ENCODE measurements around the gene DHODH.
"Not testable (repeated sequence)": the region's sequence is repeated elsewhere in the genome, so short reads cannot be mapped to it uniquely, and the experiment has no call there.

DHODH gene

DNA sequence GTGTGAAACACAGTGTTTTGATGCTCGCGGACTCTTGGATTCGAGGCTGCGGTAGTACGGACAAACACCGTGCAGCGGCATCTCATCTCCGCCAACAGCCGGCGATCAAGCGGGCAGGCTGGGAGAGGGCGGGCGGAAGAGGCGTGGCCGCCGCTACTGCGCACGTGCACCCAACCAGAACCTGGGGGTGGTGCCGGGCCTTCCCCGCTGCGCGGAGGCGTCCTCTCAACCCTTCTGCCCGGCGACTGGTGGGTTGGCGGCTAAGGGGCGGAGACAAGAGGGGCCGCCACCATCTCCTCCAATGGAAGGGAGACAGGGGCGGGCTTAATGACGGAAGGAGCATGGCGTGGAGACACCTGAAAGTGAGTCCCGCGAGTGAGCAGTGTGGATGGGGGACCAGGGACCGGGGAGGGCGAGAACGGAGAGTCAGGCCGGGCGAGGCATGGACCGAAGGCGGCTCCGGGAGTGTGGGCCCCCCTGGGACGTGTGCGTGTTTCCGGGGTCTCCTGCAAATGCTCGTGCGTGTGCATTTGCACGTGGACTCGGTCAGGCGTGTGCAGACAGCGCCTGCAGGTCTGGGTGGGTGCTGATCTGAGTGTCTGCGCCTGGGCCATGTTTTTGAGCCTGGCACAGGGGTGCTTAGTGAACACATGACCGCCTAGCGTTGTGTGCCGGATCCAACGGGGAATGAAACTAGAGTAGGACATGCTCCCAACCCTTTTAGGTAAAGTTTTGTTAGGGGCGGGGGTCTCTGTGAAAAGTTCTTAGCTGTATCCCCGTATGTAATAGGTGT lies at the start of gene DHODH:
Gene DHODH, plus strand, starts transcription at position 321 of the 793 bp plus-strand sequence. Its CDS starts 21 bp downstream, at position 342.
- DNase-seq = peak; percentile 99

DNA sequence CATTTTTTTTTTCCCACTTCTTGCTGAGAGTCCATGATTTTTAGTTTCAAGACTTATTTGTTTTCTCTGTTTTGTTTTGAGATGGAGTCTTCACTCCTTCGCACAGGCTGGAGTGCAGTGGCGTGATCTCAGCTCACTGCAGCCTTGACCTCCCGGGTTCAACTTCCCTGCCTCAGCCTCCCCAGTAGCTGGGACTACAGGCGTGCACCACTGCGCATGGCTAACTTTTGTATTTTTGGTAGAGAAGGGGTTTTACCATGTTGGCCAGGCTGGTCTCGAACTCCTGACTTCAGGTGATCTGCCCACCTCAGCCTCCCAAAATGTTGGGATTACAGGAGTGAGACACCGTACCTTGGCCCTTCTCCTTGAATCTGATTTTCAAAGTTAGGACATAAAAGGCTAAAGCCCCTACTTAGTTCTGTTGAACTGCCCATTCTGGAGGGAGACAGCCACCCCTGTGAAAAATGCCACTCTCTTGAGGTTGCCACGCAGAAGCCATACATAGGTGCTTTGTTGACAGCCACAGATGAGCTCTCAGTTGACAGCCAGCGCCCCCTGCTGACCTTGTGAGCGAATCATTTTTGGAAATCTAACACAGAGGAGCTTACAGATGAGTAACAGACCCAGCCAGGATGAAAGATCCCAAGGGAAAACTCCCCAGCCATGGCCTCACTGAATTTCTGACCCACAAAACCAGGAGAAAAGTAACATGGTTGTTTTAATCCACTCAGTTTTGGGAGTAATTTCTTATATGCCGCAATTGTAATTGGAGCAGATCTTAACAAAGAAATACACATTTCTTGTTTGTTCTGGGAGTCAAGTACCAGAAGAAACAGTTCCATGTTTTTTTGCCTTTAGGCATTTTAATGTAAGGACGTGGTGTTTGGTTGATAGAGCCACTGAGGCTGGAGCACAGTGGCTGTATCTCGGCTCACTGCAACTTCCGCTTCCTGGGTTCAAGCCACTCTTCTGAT lies 47.2 kb upstream of the DHODH start:
- peak; percentile 90 for DNase-seq

DNA sequence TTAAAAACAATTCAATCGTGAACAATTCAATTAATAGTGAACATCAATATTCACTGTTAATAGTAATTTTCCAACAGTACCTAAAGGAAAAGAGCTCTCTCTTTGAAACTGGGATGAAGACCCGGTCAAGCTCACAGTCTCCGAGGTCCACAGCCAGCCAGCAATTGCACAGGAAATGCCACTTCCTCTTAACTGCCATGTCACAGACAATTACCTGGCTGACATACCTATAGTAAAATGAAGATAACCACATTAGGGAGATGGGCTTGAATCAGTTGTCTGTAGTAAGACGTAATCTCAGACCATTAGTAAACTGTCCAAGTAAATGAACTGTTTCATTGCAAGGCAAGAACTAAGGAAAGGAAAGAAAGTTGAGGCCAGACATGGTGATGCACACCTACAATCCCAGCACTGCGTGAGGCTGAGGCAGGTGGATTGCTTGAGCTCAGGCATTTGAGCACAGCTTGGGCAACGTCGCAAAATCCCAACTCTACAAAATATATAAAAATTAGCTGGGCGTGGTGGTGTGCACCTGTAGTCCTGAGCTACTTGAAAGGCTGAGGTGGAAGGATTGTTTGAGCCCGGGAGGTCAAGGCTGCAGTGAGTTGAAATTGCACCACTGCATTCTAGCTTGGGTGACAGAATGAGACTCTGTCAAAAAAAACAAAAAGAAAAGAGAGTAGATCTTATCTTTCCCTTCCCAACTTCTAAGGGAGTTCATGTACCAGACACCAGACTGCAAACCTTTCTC lies 45.2 kb upstream of the DHODH start:
- DNase-seq = no peak

DNA sequence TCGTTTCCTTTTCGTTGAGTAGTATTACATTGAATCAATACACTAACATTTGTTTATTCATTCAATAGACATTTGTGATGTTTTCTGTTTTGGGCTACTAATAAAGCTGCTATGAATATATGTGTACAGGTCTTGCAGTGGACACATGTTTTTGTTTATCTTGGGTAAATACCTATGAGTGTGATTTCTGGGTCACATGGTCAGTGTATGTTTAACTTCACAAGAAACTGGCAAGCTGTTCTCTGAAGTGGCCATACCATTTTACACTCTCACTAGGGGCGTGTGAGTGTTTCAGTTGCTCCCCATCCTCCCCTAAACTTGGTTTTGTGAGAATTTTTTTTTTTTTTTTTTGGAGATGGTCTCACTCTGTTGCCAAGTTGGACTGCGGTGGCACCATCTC lies 43.3 kb upstream of the DHODH start:
- DNase-seq = no peak

DNA sequence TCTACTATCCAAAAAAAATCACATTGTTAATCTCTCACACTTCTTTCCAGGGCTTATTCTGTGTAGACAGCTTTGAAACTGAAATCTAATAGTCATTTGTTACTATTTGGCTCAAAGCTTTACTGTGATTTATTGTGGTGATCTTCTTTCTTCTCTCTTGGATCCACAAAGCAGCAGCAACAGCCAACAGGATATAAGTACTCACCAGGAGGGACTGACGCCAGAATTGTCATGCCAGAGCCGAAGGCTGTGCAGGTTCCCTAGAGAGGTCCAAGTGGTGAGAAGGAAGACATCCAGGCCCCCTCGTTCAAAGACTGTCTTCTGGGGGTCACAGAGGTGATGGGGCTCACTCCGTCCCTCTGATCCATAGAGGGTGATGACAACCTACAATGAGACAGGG lies 41.6 kb upstream of the DHODH start:
- no peak for DNase-seq

DNA sequence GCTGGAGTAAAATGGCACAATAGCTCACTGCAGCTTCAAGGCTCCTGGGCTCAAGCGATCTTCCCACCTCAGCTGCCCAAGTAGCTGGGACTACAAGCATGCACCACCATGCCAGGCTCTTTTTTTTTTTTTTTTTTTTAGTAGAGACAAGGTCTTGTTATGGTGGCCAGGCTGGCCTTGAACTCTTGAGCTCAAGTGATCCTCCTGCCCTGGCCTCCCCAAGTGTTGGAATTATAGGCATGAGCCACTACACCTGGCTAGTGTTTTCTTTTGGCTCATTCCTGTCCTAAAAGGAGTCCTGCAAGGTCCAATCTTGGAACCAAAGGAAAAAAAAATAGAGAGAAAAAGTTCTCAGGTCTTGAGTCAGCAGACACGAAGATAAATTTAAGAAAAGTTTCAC lies 39.2 kb upstream of the DHODH start:
- DNase-seq = no peak

DNA sequence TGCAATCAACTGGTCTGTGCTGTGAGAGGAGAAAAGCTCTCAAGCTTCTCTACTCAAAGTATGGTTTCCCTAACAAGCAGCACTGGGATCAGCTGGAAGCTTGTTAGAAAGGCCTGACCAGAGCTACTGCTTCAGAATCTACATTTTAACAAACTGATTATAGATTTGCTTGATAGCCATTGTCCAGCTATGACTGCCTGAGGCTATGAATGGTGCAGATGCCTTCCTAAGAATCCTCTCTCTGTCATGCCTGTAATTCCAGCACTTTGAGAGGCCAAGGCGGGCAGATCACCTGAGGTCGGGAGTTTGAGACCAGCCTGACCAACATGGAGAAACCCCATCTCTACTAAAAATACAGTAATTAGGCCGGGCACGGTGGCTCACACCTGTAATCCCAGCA lies 37.0 kb upstream of the DHODH start:
- DNase-seq = no peak

DNA sequence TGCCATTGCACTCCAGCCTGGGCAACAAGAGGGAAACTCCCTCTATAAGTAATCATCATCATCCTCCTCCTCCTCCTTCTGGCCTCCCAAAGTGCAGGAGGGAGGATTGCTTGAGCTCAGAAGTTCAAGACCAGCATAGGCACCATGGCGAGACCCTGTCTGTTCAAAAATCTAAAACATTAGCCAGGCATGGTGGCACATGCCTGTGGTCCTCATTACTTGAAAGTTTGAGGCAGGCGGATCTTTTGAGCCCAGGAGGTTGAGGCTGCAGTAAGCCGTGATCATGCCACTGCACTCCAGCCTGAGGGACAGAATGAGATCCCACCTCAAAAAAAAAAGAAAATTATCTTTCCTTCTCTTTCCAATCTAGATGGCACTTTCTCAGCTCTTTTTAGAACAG lies 36.2 kb upstream of the DHODH start:
- DNase-seq = no peak

DNA sequence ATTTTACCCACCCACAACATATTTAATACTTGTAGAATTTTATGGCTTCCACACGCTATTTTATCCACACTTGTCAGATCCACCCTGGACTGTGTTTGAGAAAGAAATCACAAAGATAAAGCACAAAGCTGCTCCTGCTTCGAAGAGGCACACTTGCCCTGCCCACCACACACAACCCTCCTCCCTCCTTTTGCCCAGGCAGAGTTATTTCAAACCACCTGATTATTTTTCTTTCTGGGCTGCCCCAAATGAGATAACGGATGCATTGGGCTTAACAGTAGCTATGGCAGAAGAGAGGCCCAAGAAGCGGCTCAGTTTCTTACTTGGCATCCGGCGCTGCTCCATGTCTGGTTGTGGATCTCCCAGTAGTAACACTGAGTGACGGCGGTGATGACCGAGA lies 35.5 kb upstream of the DHODH start:
- no peak for DNase-seq

DNA sequence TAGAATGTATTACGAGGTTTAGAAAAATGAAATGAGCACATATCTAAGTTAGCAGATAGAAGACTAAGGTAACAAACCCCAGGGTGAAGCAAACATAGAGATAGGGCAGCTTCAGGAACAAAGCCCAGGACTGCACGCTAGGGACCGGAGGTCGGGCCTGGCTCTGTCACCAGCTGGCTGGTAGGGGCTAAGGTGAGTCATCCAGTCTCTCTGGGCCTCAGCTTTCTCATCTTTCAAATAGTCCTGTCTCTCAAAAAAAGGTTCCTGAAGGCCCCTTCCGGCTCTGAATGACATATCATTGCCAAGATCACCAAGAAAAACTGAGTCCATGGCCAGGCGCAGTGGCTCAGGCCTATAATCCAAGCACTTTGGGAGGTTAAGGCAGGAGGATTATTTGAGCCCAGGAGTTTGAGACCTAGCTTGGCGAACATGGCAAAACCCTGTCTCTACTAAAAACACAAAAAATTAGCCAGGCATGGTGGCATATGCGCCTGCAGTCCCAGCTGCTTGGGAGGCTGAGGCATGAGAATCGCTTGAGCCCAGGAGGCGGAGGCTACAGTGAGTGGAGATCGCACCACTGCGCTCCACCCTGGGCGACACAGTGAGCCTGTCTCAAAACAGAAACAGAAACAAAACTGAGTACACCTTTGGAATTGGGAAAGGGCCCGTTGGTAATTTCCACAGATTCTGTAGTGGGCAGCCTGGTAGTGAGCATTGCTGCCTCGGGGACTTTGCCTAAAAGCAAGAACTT lies 34.3 kb upstream of the DHODH start:
- DNase-seq = no peak

DNA sequence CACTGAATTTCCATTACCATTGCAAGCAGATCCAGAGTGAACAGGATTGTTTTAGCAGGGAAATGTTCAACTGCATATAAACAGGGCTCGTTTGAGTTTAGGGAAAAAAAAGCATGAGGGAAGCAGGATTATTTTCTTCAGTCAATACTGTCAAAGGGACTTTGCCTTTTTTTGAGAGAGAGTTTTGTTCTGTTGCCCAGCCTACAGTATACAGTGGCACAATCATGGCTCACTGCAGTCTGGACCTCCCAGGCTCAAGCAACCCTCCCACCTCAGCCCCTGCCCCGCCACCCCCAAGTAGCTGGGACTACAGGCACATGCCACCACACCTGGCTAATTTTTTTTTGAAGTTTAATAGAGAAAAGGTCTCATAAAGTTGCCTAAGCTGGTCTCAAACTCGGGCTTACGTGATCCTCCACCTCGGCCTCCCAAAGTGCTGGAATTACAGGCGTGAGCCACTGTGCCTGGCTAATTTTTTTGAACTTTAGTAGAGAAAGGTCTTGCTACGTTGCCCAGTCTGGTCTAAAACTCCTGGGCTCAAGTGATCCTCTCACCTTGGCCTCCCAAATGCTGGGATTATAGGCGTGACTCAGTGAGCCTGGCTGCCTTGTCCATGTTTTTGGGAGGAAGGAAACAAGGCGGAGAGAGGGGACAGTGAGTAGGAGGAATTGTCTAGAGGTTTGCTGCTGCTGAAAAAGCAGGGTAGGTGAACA lies 23.1 kb upstream of the DHODH start:
- DNase-seq = no peak

DNA sequence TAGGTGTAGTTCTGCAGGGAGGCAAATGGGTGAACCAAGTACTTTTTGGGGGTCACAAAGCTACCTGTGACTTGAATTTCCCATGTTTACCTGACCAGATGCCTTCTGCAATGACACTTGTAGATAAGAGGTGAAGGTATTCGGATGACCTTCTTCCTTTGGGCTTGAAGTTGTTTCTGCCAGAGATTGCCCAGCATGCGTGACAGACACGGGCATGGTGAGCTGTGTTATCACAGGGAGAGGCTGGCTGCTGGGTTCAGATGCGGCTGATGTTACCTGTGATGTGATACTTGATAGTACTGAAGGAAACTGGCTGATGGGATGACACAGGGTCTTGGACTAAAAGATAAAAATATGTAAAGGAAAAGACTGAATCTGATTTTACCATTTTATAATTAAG lies 22.4 kb upstream of the DHODH start:
- no peak for DNase-seq

DNA sequence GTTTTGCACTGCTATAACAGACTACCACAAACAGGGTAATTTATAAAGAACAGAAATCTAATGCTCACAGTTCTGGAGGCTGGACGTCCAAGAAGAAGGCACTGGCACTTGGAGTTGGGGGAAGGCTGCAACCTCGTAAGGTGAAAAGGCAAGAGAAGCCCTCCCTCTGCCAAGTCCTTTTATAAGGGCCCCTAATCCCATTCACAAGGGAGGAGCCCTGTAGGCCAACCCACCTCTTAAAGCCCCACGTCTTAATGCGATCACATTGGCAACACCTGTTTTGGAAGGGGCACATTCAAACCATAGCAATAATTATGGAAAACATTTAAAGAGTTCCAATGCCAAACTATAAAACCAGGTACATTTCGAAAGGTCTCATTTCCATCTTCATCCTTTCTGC lies 13.5 kb upstream of the DHODH start:
- DNase-seq = no peak

DNA sequence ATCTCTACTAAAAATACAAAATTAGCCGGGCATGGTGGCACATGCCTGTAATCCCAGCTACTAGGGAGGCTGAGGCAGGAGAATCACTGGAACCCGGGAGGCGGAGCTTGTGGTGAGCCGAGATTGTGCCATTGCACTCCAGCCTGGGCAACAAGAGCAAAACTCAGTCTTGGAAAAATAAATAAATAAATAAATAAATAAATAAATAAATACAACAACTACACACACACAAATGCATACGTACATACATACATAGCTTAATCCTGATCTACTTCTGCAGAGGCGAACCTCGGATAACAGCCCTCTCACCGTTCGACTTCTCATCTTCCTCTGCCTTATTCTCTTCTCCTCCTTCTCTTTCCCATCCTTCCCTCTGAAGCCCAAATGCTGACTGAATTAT lies 11.0 kb upstream of the DHODH start:
- not testable (repeated sequence) for DNase-seq

DNA sequence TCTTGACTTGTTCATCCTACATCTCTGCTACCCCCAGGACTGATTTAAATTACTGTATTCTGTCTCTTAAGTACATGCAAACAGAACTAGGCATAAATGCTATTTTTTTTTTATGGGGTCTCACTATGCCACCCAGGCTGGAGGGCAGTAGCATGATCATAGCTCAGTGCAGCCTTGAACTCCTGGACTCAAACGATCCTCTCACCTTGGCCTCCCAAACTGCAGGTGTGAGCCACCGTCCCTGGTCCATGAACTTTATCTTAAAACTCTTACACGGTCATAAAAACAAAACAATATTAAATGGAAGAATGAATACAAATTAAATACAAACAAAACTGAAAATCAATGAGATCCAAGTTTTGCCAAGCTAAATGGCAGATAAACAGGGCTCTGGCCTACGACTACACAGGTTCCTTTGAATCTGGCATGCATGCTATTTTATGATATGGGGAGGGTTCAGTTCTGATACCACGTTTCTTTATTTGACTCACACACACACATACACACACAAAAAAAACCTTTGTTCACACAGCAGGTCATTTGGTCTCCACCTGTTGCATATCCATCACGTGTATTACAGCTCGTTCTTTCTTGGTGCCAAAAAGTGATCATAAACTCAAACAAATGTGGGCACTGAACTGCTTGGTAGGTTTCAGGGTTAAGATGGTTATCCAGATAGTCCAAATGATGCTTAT lies 7.2 kb upstream of the DHODH start:
- DNase-seq = no peak

DNA sequence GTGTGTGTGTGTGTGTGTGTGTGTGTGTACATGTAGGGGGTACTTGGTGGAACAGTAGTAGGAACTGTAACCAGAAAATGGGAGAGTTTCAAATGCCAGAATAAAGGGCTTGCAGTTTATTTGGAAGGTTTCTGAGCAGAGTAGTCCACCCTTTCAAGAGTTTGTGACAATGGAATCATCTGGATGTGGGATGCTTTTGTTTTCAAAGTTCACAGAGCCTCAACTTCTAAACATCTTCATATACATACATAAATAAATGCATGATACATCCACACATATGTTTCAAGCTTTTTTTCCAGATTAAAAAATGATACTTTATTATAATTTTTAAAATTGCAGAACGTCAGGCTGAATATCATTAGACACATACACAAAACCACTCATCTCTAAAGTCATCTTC lies 5.9 kb upstream of the DHODH start:
- no peak for DNase-seq

DNA sequence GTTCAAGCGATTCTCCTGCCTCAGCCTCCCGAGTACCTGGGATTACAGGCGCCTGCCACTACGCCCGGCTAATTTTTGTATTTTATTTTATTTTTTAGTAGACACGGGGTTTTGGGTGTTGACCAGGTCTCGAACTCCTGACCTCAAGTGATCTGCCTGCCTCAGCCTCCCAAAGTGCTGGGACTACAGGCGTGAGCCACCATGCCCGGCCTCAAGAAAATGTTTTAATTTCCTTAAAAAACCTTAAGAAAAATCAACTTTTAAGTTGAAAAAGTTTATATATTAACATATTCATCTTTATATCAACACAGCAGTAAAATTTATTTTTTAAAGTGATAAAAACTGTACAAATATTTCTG lies 500 bp upstream of the DHODH start:
- DNase-seq = not testable (repeated sequence)

DNA sequence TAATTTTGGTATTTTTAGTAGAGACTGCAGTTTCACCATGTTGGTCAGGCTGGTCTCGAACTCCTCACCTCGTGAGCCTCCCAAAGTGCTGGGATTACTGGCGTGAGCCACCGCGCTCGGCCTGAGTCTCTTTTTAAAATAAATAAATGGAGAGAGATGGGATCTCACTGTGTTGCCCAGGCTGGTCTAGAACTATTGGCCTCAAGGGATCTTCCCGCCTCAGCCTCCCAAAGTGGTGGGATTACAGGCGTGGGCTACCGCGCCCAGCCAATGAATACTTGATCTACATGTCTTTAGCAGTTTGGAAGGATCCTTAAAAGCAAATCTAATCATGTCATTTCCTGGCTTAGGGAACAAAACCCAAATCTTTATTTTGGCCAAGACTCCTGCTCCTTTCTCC lies 1.2 kb downstream of the DHODH start:
- DNase-seq = no peak

DNA sequence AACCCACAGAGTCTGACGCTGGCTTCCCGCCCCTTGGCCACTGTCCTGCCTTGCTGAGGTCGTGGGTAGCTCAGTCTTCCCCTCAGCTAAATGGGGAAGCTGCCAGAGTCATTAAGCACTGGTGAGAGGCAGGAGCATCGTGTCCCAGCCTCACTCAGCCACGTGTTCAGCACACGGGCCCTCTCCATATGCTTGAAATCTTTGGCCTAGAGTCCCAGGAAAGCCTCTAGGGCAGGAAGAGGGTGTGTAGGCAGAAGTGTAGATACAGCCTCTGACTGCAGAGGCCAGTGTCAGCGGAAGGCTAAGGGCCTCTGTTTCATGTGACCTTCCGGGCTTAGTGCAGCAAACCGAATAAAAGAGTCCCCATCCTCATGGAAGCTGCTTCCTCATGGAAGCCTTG lies 4.1 kb downstream of the DHODH start:
- DNase-seq = no peak

DNA sequence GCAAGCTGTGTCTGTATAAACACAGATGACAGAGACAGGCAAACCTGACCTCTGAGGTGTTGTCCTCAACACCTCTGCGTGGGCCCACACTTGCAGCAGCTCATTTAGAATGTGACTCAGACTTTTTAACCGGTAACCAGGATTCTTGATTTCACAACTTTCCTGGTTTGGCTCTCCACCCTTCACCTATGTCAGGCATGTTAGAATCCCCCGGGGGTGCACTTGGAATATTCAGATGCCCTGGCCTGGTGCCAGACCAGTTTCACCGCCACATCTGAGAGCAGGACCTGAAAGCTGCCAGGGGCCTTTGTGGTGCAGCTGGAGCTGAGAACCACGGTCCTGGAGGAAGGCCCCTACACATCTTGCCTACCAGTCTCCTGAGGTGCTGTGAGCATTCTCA lies 4.8 kb downstream of the DHODH start:
- DNase-seq = no peak

DNA sequence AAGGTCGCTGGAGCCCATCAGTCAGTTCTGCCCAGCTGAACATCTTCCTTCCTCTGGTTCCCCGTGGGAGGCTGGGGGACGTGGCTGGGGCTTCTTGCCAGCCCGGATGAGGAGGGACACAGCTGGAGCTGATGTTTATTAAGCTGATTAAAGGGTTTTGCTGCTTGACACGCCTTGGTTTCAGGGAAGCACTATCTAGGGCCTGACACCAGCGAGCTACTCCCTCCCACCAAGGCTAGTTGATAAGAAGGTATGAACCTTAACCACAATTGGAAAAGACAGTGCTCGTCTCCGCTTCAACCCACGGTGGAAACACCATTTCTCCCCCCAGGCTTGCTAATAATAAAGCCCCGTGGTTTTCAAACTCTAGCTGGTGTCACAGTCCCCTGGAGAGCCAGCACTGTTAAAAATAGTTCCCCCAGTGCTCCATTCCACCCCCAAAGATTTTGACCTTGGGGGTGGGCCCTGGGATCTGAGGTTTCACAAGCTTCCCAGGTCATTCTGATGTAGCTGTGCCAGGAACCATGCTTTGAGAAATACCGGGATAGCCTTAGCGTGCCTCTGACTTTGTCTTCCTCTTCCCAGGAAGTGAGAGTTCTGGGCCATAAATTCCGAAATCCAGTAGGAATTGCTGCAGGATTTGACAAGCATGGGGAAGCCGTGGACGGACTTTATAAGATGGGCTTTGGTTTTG lies 5.5 kb downstream of the DHODH start:
- peak; percentile 33 for DNase-seq
